OCI-LY3 (cell line): ENCODE measurements around the gene SYT1.

Source experiments
- H2AFZ ChIP-seq: fragments of 200-600, 300-600 bp; shearing (Covaris generic); 2 replicates; pipeline ENCODE4 v1.6.0; 2014; ENCODE audit warnings: antibody characterized with exemption, low read depth, low read length
- H3K27ac ChIP-seq: fragments of 200-600, 300-600 bp; sonication (generic); 2 replicates; pipeline ENCODE4 v1.5.1; 2014; ENCODE audit warnings: mild to moderate bottlenecking, low read length, moderate library complexity, mixed read lengths
- H3K27me3 ChIP-seq: fragments of 200-600, 300-600 bp; sonication (generic); 2 replicates; pipeline ENCODE4 v1.6.1; 2014; ENCODE audit warnings: low read depth, low read length, mixed read lengths
- H3K36me3 ChIP-seq: fragments of 200-600, 300-600 bp; sonication (generic); replicated peaks from 2 replicates; pipeline ENCODE3; 2014; ENCODE audit warnings: low read depth, low read length, mixed read lengths
- H3K4me1 ChIP-seq: fragments of 300-600, 200-600 bp; sonication (generic); 2 replicates; pipeline ENCODE4 v1.6.1; 2014; ENCODE audit warnings: low read length, mixed read lengths
- H3K4me2 ChIP-seq: fragments of 200-600, 300-600 bp; sonication (generic); 2 replicates; pipeline ENCODE4 v1.6.1; 2014; ENCODE audit warnings: low read length, mixed read lengths
- H3K4me3 ChIP-seq: fragments of 300-600, 200-600 bp; sonication (generic); 2 replicates; pipeline ENCODE4 v1.5.1; 2014; ENCODE audit warnings: antibody characterized with exemption, mild to moderate bottlenecking, low read length, moderate library complexity
- H3K79me2 ChIP-seq: fragments of 300-600, 200-600 bp; shearing (Covaris generic); 2 replicates; pipeline ENCODE4 v1.6.1; 2014; ENCODE audit warnings: mild to moderate bottlenecking, low read length, mixed read lengths
- H3K9ac ChIP-seq: fragments of 300-600, 200-600 bp; shearing (Covaris generic); 2 replicates; pipeline ENCODE4 v1.6.0; 2014; ENCODE audit warnings: mild to moderate bottlenecking, low read length, moderate library complexity
- H3K9me3 ChIP-seq: fragments of 200-600, 300-600 bp; shearing (Covaris generic); 2 replicates; pipeline ENCODE4 v1.6.1; 2014; ENCODE audit warnings: low read length, mixed read lengths; ENCODE audit not compliant: insufficient read depth
- H4K20me1 ChIP-seq: fragments of 200-600, 300-600 bp; sonication (generic); 2 replicates; pipeline ENCODE4 v1.6.1; 2016; ENCODE audit warnings: low read length, mixed read lengths; ENCODE audit not compliant: insufficient read depth
- EZH2phosphoT487 ChIP-seq: fragments of 200-600 bp; shearing (Covaris generic); IDR thresholded peaks from 2 replicates; pipeline ENCODE4 v1.6.1; 2018; ENCODE audit warnings: antibody characterized with exemption, mixed run types, low read depth
- TF ChIP-seq, protein P1 (sequence below): fragments of 200-600, 300-600 bp; sonication (generic); IDR thresholded peaks from 2 replicates; pipeline ENCODE4 v1.5.1; 2014; ENCODE audit warnings: antibody characterized with exemption, low read length, low read depth

SYT1 gene

DNA sequence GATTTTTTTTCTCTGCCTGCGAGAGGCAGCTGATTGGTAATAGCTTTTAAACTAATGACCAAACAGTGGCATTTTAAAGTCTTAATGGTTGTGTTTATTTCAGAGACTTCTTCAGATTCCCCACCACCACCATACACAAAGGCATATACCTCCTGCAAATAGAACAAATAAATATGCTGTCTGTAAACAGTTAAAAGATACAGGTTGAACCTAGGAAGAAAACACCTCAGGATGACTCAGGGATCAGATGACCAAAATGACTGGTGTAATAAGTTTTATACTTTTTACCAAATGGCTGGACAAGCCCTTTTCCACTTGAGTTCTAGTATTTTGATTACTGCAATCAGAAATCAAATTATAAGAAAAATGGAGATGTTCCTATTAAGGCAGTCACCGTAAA lies 462.1 kb downstream of the SYT1 start:
- Histone ChIP-seq H4K20me1 (no peaks in the 10 kb centered on the region), H3K79me2 (no peaks in the 10 kb centered on the region), H3K9me3 (no peaks in the 10 kb centered on the region), H3K9ac (no peak overlapping the region), H3K4me2 (no peak overlapping the region), H3K4me3 (no peak overlapping the region), H3K27me3 (no peaks in the 10 kb centered on the region), H2AFZ (no peak overlapping the region), H3K27ac (no peak overlapping the region), H3K4me1 (no peaks in the 10 kb centered on the region; the same call in 1 of the 2 replicates), H3K36me3 (no peaks in the 10 kb centered on the region)
- TF ChIP-seq, protein P1, sequence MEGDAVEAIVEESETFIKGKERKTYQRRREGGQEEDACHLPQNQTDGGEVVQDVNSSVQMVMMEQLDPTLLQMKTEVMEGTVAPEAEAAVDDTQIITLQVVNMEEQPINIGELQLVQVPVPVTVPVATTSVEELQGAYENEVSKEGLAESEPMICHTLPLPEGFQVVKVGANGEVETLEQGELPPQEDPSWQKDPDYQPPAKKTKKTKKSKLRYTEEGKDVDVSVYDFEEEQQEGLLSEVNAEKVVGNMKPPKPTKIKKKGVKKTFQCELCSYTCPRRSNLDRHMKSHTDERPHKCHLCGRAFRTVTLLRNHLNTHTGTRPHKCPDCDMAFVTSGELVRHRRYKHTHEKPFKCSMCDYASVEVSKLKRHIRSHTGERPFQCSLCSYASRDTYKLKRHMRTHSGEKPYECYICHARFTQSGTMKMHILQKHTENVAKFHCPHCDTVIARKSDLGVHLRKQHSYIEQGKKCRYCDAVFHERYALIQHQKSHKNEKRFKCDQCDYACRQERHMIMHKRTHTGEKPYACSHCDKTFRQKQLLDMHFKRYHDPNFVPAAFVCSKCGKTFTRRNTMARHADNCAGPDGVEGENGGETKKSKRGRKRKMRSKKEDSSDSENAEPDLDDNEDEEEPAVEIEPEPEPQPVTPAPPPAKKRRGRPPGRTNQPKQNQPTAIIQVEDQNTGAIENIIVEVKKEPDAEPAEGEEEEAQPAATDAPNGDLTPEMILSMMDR = no peak
- TF ChIP-seq EZH2phosphoT487 = no peak

DNA sequence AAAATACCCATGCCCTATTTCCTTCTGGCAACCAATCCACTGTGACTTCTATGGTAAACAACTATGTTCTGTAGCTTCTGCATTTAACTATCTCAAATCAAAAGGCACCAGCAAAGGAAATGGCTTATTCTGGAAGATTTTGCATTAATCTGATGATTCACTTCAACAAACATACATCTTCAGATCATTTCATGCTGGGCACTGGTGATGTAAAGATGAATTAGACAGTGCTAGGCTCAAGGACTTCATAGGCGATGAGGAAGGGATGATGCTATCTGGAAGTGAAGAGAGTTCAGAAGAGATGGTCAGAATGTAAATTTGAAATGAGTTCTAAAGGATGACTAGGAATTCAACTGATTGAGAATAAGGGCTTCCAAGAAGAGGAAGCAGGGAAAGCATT lies 462.9 kb downstream of the SYT1 start:
- no peaks in the 10 kb centered on the region for H3K36me3 ChIP-seq

GRCh38 chr12:79329933-79330332 lies 465.4 kb downstream of the SYT1 start:
- no peaks in the 10 kb centered on the region for H3K9me3 ChIP-seq
- H3K36me3 ChIP-seq = no peaks in the 10 kb centered on the region
- H2AFZ ChIP-seq = no peak overlapping the region
- TF ChIP-seq EZH2phosphoT487 = no peak
- TF ChIP-seq, protein P1 = no peak
- no peak overlapping the region for H3K9ac ChIP-seq
- H3K4me3 ChIP-seq = no peak overlapping the region
- H3K4me1 ChIP-seq = no peaks in the 10 kb centered on the region
- H3K27me3 ChIP-seq = no peaks in the 10 kb centered on the region
- H3K27ac ChIP-seq = no peak overlapping the region
- no peaks in the 10 kb centered on the region for H4K20me1 ChIP-seq
- no peaks in the 10 kb centered on the region for H3K79me2 ChIP-seq
- no peak overlapping the region for H3K4me2 ChIP-seq

More for the DNA sequence above, 462.9 kb downstream of the SYT1 start:
- no peaks in the 10 kb centered on the region for H3K79me2 ChIP-seq
- TF ChIP-seq, protein P1 = no peak
- no peak for TF ChIP-seq EZH2phosphoT487
- H3K27ac ChIP-seq = no peak overlapping the region
- H3K4me2 ChIP-seq = no peak overlapping the region
- H3K4me1 ChIP-seq = no peaks in the 10 kb centered on the region
- H2AFZ ChIP-seq = no peak overlapping the region
- no peak overlapping the region for H3K4me3 ChIP-seq
- H4K20me1 ChIP-seq = no peaks in the 10 kb centered on the region
- H3K9me3 ChIP-seq = no peaks in the 10 kb centered on the region
- no peaks in the 10 kb centered on the region for H3K27me3 ChIP-seq
- no peak overlapping the region for H3K9ac ChIP-seq

- Histone ChIP-seq H3K4me2 (no peak overlapping the region), H3K9ac (no peak overlapping the region), H3K4me1 (no peaks in the 10 kb centered on the region), H3K36me3 (no peaks in the 10 kb centered on the region), H3K27me3 (no peaks in the 10 kb centered on the region), H2AFZ (no peak overlapping the region), H3K9me3 (no peaks in the 10 kb centered on the region), H4K20me1 (no peaks in the 10 kb centered on the region), H3K27ac (no peak overlapping the region), H3K4me3 (no peak overlapping the region), H3K79me2 (no peaks in the 10 kb centered on the region)
- TF ChIP-seq, protein P1 = no peak
- TF ChIP-seq EZH2phosphoT487 = no peak
Observed at GRCh38 chr12:79331870-79332269, 467.3 kb downstream of the SYT1 start.
